ENCODE measurements around the gene GABRG3.
"Not testable (repeated sequence)": the region's sequence is repeated elsewhere in the genome, so short reads cannot be mapped to it uniquely, and the experiment has no call there.

GABRG3 gene

GRCh38 chr15:27179789-27180188 is 208.8 kb downstream of the GABRG3 start:
- no peak for DNase-seq (ENCODE audit: low spot score)
- in situ Hi-C loops (cut with MboI; ENCODE audit: low pct_unique_long_range_greater_than_20kb, low sequenced_read_pairs, unreplicated experiment), result no loop called here
- no peak for TF ChIP-seq CTCF (IDR thresholded peaks at IDR 0.05; ENCODE audit: extremely low read depth, insufficient read depth, missing control alignments)

DNA sequence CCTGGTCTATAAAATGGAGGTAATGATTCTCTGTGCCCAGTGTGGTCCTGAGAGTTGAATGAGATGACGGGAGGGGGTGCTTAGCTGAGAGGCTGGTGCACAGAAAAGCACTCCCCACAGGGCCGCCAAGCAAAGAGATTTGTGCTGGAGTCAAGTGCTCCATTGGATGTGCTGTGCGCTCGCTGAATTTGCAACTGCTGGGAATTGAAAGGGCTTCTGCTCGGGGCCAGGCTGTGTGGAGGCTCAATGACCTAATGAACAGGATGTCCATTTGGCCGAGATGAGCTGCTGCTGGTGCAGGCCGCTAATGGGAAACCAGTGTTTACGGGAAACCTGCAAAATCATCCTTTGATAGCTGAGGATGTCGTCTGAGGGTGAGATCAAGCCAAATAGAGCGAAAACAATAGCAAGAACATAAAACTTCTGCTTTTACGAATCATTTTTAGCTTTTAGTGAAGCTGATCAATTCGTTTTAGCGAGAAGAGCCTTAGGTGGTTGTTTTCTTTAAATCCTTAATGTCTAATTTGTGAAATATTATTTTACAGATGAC is 211.7 kb downstream of the GABRG3 start:
- in situ Hi-C loops (cut with MboI; ENCODE audit: low pct_unique_long_range_greater_than_20kb, low sequenced_read_pairs, unreplicated experiment), result no loop called here
- DNase-seq (ENCODE audit: low spot score), result no peak
- TF ChIP-seq CTCF (IDR thresholded peaks at IDR 0.05; ENCODE audit: extremely low read depth, insufficient read depth, missing control alignments), result no peak

DNA sequence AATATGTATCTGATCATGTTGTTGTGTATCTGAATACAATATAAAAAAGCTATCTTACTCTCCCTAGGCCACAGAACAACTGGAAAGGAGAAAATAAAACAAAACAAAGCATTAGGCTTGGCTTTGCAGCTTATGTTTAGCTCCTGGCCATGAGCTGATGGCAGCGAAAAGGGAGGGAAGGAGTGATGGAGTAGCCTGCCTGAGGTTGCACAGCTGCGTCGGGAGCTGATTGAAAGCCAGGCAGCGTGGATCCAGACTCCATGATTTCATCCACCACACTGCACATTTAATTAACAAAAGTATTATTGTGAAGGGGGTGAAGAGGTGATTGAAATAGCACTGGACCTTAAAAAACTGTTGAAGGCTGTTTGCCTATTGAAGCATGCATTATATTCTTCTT is 212.2 kb downstream of the GABRG3 start:
- no peak for DNase-seq (ENCODE audit: low spot score)
- in situ Hi-C loops (cut with MboI; ENCODE audit: low pct_unique_long_range_greater_than_20kb, low sequenced_read_pairs, unreplicated experiment), result no loop called here
- no peak for TF ChIP-seq CTCF (IDR thresholded peaks at IDR 0.05; ENCODE audit: extremely low read depth, insufficient read depth, missing control alignments)

DNA sequence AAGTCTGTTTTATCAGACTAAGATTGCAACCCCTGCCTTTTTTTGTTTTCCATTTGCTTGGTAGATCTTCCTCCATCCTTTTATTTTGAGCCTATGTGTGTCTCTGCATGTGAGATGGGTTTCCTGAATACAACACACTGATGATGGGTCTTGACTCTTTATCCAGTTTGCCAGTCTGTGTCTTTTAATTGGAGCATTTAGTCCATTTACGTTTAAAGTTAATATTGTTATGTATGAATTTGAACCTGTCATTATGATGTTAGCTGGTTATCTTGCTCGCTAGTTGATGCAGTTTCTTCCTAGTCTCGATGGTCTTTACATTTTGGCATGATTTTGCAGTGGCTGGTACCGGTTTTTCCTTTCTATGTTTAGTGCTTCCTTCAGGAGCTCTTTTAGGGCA is 220.5 kb downstream of the GABRG3 start:
- DNase-seq (ENCODE audit: low spot score); in situ Hi-C loops (cut with MboI; ENCODE audit: low pct_unique_long_range_greater_than_20kb, low sequenced_read_pairs, unreplicated experiment): not testable (repeated sequence)

DNA sequence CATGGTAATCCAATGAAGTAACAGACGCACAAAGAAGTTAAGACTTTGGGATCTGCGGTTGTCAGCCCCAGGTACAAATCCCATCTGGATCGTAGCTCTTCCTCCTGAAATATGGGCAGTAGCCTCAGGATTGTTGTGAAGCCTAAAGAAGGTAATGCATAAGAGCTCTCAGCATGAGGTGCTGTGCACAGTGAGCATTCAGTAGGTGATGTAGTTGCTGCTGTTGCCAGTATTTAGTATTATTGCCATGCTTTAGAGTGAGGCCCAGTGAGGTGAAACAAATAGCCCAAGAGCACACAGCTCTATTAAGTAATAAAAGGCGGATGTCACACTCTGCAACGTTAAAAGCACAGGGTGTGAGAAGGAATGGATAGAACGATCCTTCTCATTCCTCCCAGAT is 225.7 kb downstream of the GABRG3 start:
- no peak for TF ChIP-seq CTCF (IDR thresholded peaks at IDR 0.05; ENCODE audit: extremely low read depth, insufficient read depth, missing control alignments)
- DNase-seq (ENCODE audit: low spot score), result no peak
- in situ Hi-C loops (cut with MboI; ENCODE audit: low pct_unique_long_range_greater_than_20kb, low sequenced_read_pairs, unreplicated experiment), result no loop called here

DNA sequence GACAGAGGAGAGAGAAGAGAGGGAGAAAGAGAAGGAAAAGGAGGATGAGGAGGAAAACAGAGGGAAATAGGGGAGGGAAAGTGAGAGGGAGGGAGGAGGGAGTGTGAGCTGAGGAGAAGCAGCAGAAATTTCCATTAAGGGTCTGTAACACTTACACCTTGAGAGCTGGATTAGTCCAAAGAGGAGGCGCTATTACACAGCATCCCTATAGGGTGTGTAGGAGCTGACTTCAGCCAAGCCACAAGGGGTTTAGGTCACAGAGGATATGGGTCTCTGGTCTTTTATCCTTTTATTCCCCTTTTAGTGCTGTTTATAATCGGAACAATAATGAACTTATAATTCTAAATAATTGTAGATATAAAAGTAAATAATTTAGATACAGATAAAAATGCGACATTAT is 230.4 kb downstream of the GABRG3 start:
- no peak for DNase-seq (ENCODE audit: low spot score)
- in situ Hi-C loops (cut with MboI; ENCODE audit: low pct_unique_long_range_greater_than_20kb, low sequenced_read_pairs, unreplicated experiment), result no loop called here
- TF ChIP-seq CTCF (IDR thresholded peaks at IDR 0.05; ENCODE audit: extremely low read depth, insufficient read depth, missing control alignments), result no peak

DNA sequence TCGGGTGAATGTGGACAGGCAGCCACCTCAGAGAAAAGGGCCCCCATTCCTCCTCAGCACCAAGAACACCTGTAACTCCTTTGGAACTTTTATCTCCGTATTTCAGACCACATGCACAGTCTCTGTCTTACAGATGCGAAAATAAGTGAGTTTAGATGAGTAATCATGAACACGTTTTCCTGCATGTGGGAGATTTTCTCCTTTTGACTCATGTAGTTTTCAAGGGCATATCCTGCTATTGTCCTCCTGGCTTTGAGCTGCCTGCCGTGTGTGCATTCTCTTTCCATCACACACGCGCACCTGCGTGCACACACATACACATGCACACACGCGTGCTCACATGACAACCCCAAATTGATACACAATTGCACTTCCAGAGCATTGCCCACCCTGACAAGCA is 239.2 kb downstream of the GABRG3 start:
- in situ Hi-C loops (cut with MboI; ENCODE audit: low pct_unique_long_range_greater_than_20kb, low sequenced_read_pairs, unreplicated experiment), result no loop called here
- no peak for DNase-seq (ENCODE audit: low spot score)
- no peak for TF ChIP-seq CTCF (IDR thresholded peaks at IDR 0.05; ENCODE audit: extremely low read depth, insufficient read depth, missing control alignments)
